GM12891 (cell line): ENCODE results near the gene CMIP.

Source experiments
- PAX5 ChIP-seq: IDR thresholded peaks from 2 replicates; pipeline ENCODE4 v1.6.1; 2011; ENCODE audit warnings: low read length, moderate library complexity, mild to moderate bottlenecking; ENCODE audit not compliant: insufficient read depth, severe bottlenecking
- POLR2A ChIP-seq: IDR thresholded peaks from 2 replicates; pipeline ENCODE4 v1.6.1; 2011; ENCODE audit warnings: low read depth, low read length, control low read depth
- POLR2AphosphoS5 ChIP-seq: IDR thresholded peaks from 2 replicates; pipeline ENCODE4 v1.6.1; 2011; ENCODE audit warnings: low read depth, low read length, control low read depth
- SPI1 ChIP-seq: IDR thresholded peaks from 2 replicates; pipeline ENCODE4 v1.6.1; 2011; ENCODE audit warnings: low read depth, low read length, control low read depth
- TAF1 ChIP-seq: IDR thresholded peaks from 2 replicates; pipeline ENCODE4 v1.6.1; 2011; ENCODE audit warnings: low read depth, low read length, control low read depth

- TF ChIP-seq POLR2AphosphoS5, result no peak
- no peak for TF ChIP-seq SPI1
- TF ChIP-seq POLR2A, result no peak
- no peak for TF ChIP-seq TAF1
- TF ChIP-seq PAX5, result no peak
Observed at GRCh38 chr16:81494434-81494806, 49.8 kb downstream of the CMIP start.
